ENCODE results near the gene THNSL1. TPM values are rescaled to one million over a fixed set of nuclear protein-coding genes. Genes with fewer than 3 reads are reported as not detected.

The THNSL1 gene
- total RNA-seq, 1 experiment from 2014 or later: 5.5 TPM

GRCh38 chr10:25057886-25058285, 41.5 kb downstream of the THNSL1 start (continued):
- TF ChIP-seq AFF4 (CRISPR knock-in tag; IDR thresholded peaks at IDR 0.05; ENCODE audit: borderline replicate concordance) (no peak), USF2 (CRISPR knock-in tag; IDR thresholded peaks at IDR 0.05) (no peak), ZNF138 (CRISPR knock-in tag; conservative IDR thresholded peaks at IDR 0.05) (no peak), E2F5 (CRISPR knock-in tag; IDR thresholded peaks at IDR 0.05) (no peak), ZNF121 (CRISPR knock-in tag; IDR thresholded peaks at IDR 0.05) (no peak), ZNF416 (CRISPR knock-in tag; IDR thresholded peaks at IDR 0.05) (no peak), MXD4 (CRISPR knock-in tag; IDR thresholded peaks at IDR 0.05; ENCODE audit: borderline replicate concordance) (no peak), ZNF512 (CRISPR knock-in tag; IDR thresholded peaks at IDR 0.05; ENCODE audit: borderline replicate concordance) (no peak), ZBTB21 (CRISPR knock-in tag; IDR thresholded peaks at IDR 0.05; ENCODE audit: borderline replicate concordance) (no peak), SOX15 (CRISPR knock-in tag; IDR thresholded peaks at IDR 0.05) (no peak), RELA (CRISPR knock-in tag; IDR thresholded peaks at IDR 0.05; ENCODE audit: borderline replicate concordance) (no peak), ZNF671 (CRISPR knock-in tag; IDR thresholded peaks at IDR 0.05) (no peak), NR1H2 (CRISPR knock-in tag; IDR thresholded peaks at IDR 0.05) (no peak), ZNF423 (CRISPR knock-in tag; IDR thresholded peaks at IDR 0.05) (no peak), USF1 (CRISPR knock-in tag; IDR thresholded peaks at IDR 0.05) (no peak), TP53 (CRISPR knock-in tag; IDR thresholded peaks at IDR 0.05) (no peak), FOXJ3 (CRISPR knock-in tag; IDR thresholded peaks at IDR 0.05; ENCODE audit: borderline replicate concordance) (no peak)

- no peak for ATAC-seq
- DNase-seq (ENCODE audit: low spot score): no peak
Observed at GRCh38 chr10:25059990-25060389, 43.6 kb downstream of the THNSL1 start.

More at GRCh38 chr10:25059990-25060389, 43.6 kb downstream of the THNSL1 start:
- Mint-ChIP-seq H3K36me3 (no peaks in the 10 kb centered on the region), H3K27me3 (ENCODE audit: low read depth) (peaks cover 17% of the 10 kb centered on the region), H3K9me3 (no peaks in the 10 kb centered on the region), H3K4me3 (no peak overlapping the region), H3K4me1 (peaks cover 6% of the 10 kb centered on the region), H3K27ac (no peak overlapping the region)
- TF ChIP-seq FOXP4 (CRISPR knock-in tag; IDR thresholded peaks at IDR 0.05): no peak
- no peak for TF ChIP-seq GTF2I (CRISPR knock-in tag; conservative IDR thresholded peaks at IDR 0.05)
- TF ChIP-seq ELF4 (CRISPR knock-in tag; IDR thresholded peaks at IDR 0.05; ENCODE audit: low read depth): no peak
- TF ChIP-seq JAZF1 (CRISPR knock-in tag; IDR thresholded peaks at IDR 0.05): no peak
- no peak for TF ChIP-seq MLX (CRISPR knock-in tag; IDR thresholded peaks at IDR 0.05)
- no peak for TF ChIP-seq TCF7 (CRISPR knock-in tag; IDR thresholded peaks at IDR 0.05; ENCODE audit: low read depth)
- no peak for TF ChIP-seq USF1 (CRISPR knock-in tag; IDR thresholded peaks at IDR 0.05)
- ChIA-PET POLR2A (no interaction called here), CTCF (no interaction called here)

Measured in WTC11 (cell line).